CD4-positive, alpha-beta T cell treated with Interleukin-6 for 4 hours (primary cell): ENCODE data around the gene ERI2.
A peak's percentile ranks its signal among the peaks of the same experiment; 100 is the strongest.

Experiments used
- DNase-seq: peaks from one replicate; pipeline ENCODE4 v3.0.0-alpha.2; 2020; ENCODE audit warnings: mixed read lengths

The ERI2 gene, protein sequence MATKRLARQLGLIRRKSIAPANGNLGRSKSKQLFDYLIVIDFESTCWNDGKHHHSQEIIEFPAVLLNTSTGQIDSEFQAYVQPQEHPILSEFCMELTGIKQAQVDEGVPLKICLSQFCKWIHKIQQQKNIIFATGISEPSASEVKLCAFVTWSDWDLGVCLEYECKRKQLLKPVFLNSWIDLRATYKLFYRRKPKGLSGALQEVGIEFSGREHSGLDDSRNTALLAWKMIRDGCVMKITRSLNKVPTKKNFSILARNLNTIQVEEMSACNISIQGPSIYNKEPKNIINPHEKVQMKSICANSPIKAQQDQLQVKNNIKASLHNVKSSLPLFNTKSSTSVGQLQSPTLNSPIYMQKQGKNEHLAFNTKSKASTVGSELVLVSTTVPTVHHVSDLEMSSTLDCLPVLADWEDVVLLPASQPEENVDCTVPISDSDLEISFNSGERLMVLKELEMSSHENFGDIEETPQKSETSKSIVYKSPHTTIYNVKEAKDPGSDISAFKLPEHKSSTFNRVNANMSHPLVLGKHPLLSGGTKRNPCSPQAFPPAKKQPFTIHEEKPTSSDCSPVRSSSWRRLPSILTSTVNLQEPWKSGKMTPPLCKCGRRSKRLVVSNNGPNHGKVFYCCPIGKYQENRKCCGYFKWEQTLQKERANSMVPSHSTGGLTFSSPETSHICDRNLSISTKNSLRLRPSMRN

DNA sequence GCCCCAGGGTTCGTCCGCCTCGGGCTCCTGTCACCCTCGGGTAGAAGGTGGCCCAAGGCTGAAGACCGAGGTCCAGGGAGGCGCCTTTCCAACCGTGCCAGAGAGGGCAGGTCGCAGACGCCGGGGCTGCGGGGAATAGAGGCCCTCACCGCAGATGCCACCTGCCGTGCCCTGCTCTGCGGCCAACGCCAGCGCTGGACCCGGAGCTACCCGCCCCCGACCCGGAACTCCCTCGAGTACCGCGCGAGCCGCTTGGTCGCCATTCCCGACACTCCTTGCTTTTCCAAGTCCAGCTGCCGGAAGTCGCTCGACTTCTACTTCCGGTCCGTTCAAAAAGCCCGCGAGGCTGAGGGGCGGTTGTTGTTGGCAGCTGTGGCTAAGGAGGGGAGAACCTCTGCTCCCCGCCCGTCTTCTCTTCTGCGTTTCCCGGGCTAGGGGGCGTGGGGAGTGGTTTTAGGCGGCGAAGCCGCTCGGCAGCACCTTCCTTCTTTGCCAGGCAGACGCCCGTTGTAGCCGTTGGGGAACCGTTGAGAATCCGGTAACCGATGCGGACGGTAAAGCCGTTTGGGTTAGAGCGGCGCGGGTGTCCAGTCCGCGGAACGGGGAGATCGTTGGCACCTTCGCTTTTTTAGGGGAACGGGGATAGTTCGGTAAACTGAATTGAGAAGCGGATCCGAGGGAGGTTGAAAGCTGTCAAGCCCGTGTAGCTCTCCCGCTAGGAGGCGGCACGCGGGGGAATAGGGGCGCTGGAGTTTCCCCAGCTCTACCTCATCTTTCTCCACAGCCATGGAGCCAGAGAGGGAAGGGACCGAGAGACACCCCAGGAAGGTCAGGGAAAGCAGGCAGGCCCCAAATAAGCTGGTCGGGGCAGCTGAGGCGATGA lies at the start of gene ERI2, which contains the start of gene REXO5:
Gene ERI2 (minus strand): TSS at position 305 of the 883 bp plus-strand sequence. CDS start 42 bp downstream, at position 263.
Gene REXO5 (plus strand): TSS at position 360 of the 883 bp plus-strand sequence. CDS start 427 bp downstream, at position 787.
- peak; percentile 75 for DNase-seq

DNA sequence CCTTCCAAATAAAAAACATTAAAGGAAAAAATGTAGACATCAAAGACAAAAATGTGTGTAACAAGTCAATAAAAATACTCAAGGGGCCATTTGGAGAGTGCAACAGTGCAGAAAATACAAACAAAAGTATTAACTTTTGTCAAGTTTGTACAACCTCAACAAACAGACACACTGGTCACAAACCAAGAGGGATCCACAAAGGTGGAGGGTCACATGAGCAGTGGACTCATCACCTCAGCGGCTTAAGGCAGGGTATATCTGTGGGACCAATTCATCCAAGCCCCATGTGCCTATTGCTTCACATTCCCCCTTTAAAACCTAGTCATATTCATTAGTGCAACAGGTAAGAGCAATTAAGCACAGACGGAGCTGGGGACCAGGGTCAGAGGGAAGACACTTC lies 48.7 kb upstream of the ERI2 start:
- no peak for DNase-seq

GRCh38 chr16:20853981-20854620 lies 47.8 kb upstream of the ERI2 start:
- DNase-seq = no peak

- DNase-seq = no peak
Measured at GRCh38 chr16:20853143-20853542, 46.9 kb upstream of the ERI2 start.

DNA sequence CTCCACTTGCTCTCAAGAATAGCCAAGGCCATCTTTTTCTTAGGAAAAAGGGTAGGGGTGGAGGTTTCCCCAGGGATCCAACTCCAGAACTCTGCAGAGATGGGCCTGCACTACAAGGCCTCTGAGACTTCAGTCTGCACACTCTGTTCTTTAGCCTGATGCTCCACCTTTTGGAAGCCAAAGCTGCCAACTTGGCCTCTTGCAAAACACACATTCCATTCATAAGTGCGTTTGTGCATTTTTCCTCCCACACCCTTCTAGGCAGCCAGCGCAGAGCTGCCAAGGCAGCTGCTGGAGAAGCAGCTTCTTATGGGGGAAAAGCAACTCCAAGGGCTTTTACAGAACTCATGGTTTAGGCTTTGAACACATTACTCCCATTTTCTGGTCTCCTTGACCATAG lies 45.3 kb upstream of the ERI2 start:
- no peak for DNase-seq

- no peak for DNase-seq
Measured at GRCh38 chr16:20850981-20851380, 44.7 kb upstream of the ERI2 start.

DNA sequence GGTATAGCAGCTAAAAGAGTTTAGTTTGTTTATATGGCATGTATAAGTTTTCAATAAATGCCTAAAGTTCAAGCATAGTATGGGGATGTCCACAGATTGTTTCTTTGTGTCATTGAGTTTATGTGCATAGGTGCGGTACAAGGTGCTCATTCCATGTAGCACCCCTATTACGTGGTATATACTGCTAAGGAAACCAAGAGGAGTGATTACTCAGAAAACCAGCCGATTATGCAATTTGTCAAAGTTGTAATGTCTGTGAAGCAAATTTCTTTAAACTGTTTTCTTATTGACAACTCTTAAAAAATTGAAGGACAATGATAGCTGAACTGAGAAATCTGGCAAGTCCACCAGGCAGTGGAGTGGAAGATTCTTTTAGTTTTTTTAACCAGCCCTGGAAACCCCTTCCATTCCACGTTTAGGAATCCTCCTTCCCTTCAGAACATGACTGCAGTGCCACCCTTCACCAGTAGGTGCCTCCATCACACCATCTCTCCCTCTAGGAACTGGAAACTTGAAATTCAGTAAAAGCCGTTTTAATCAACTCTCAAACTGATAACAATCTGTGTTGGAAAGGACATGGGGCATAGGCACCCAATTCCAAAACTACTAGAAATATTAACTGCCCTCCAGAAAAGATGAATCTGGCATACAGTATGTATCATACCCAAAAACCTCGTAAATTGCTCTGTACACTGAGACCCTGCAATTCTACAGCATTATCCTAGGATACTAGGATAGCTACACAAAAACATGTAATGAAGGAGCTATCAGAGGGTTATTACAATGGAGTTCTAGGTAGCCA lies 43.5 kb upstream of the ERI2 start:
- DNase-seq = peak; percentile 72

GRCh38 chr16:20847550-20847949 lies 41.3 kb upstream of the ERI2 start:
- DNase-seq = no peak

DNA sequence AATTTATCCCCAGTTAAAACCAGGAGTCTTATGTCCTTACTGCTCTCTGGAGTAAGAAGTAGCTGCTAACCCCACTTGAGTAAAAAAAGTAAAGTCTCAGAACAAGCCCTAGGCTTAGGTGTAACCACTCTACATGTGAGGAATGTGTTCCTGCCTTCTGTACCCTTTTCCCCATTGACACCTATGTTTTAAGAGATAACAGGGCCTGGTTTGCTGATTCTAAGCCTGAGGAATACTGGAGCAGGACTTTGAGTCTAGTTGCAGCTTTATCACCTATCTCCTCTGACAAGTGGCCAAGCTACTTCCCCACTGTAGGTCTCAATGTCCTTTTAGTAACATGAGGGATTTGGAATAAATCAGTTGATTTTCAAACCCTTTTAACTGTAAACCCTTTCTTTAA lies 40.3 kb upstream of the ERI2 start:
- DNase-seq = no peak

DNA sequence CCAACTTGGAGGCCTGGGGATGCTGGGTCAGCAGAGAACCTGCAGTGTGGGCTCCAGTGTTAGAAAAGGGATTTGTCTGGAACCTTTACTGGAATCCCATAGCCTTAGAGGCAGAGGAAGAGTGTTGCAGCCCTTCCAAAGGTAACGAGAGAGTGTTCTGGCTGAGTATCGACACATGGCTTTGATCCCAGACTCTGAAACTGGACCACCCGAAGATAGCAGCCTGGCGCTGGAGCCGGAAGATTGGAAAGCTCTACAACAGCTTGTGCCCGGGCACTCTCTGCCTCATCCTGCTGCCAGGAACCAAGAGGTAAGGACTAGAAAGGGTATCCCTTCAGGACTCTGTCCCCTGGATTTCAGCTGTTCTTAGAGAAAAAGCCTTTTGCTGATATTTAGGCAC lies 39.8 kb upstream of the ERI2 start:
- DNase-seq = no peak

GRCh38 chr16:20844588-20844987 lies 38.3 kb upstream of the ERI2 start:
- DNase-seq = peak; percentile 43

DNA sequence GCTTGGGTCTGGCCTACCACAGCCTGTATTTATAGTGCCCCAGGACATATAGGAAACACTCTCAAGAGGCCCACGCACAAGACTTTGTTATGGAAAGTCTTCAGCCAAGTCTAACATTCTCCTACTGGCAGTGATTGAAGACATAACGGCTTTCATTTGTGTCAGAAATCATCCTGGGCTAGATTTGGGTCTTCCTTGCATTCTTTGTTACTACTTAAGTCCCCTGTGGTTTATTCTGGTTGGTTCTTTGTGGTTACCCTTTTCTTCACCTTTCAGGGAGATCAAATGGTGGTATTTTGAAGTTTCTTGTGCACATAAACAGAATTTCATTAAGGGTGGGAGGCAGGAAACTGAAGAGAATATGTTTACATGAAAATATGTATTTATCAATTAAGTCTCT lies 37.8 kb upstream of the ERI2 start:
- no peak for DNase-seq

- no peak for DNase-seq
Measured at GRCh38 chr16:20839504-20839903, 33.2 kb upstream of the ERI2 start.

GRCh38 chr16:20838240-20838639 lies 32.0 kb upstream of the ERI2 start:
- no peak for DNase-seq

GRCh38 chr16:20833086-20833485 lies 26.8 kb upstream of the ERI2 start:
- no peak for DNase-seq

DNA sequence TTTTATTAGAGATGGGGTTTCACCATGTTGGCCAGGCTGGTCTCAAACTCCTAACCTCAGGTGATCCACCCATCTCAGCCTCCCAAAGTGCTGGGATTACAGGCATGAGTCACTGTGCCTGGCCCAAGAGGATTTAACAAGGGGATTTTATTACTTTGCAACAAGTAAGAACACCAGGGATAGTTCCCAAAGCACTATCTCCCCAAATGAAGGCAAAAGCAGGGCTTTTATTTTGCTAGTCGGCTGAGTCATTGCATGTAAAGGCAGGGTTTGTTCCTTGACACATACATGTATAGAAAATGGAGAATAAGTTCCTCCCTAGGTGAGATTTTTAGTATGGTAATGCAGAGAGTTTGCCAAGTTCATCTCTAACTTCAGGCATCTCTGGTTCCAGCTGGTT lies 24.1 kb upstream of the ERI2 start:
- DNase-seq = no peak

DNA sequence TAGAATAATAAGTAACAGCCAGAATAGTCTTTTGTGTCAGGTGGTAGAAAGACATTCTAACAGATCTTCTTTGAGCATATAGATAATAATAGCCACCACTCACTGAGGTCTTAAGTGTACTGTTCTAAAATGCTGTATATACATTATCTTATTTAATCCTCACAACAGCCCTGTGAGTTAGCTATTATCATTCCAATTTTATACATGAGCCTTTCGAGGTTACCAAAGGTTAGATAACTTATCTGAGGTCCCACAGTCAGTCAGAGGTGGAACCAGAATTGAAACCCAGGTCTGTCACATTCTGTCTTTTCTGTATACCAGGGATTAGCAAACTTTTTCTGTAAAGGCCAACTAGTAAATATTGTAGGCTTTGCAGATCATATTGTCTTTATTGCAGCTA lies 23.3 kb upstream of the ERI2 start:
- no peak for DNase-seq

GRCh38 chr16:20826039-20826566 lies 19.8 kb upstream of the ERI2 start:
- no peak for DNase-seq

- DNase-seq = no peak
Measured at GRCh38 chr16:20822521-20823325, 16.5 kb upstream of the ERI2 start.

DNA sequence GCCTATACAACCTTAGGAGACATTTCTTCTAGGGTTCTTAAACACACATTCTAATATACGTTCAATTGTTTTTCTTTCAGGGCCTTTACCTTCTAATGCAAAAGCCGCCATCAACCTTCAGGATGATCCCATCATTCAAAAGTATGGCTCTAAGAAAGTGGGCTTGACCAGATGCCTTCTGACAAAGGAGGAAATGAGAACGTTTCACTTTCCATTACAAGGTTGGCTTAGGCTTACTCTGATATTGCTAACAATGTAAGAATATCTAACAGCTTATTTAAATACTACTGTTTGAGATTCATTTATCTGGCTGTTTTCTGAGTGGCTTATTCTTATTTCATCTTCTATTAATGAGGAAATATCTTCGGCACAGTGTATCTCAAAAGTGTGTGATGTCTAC lies 15.4 kb upstream of the ERI2 start:
- no peak for DNase-seq
